H9 (cell line): ENCODE results near the gene GBE1. TPM values are rescaled to one million over a fixed set of nuclear protein-coding genes. Genes with fewer than 3 reads are reported as not detected.

Source experiments
- DNase-seq: peaks from one replicate; pipeline ENCODE4 v3.0.0-alpha.2; 2017
- H2AFZ ChIP-seq: one replicate; pipeline ENCODE4 v1.6.1; 2013; ENCODE audit warnings: mild to moderate bottlenecking, low read length, control low read depth, moderate library complexity
- H2AK5ac ChIP-seq: 2 replicates; pipeline ENCODE4 v1.6.1; 2013; ENCODE audit warnings: low read length, control low read depth, mixed read lengths; ENCODE audit not compliant: insufficient read length
- H2BK120ac ChIP-seq: one replicate; pipeline ENCODE4 v1.6.1; 2013; ENCODE audit warnings: low read depth, mild to moderate bottlenecking, low read length, control low read depth, inconsistent platforms; ENCODE audit not compliant: poor library complexity, severe bottlenecking
- H2BK12ac ChIP-seq: 2 replicates; pipeline ENCODE4 v1.6.1; 2013; ENCODE audit warnings: low read length, control low read depth, mixed read lengths, low read depth; ENCODE audit not compliant: insufficient read length
- H2BK15ac ChIP-seq: 2 replicates; pipeline ENCODE4 v1.6.1; 2013; ENCODE audit warnings: low read depth, low read length, control low read depth
- H2BK20ac ChIP-seq: one replicate; pipeline ENCODE4 v1.6.1; 2013; ENCODE audit warnings: low read depth, mild to moderate bottlenecking, low read length, control low read depth, inconsistent platforms; ENCODE audit not compliant: poor library complexity, severe bottlenecking
- H2BK5ac ChIP-seq: 2 replicates; pipeline ENCODE4 v1.6.1; 2013; ENCODE audit warnings: low read length, control low read depth, mixed read lengths; ENCODE audit not compliant: insufficient read length
- H3K14ac ChIP-seq: 2 replicates; pipeline ENCODE4 v1.6.1; 2013; ENCODE audit warnings: low read length, control low read depth; ENCODE audit not compliant: insufficient read depth
- H3K18ac ChIP-seq: 2 replicates; pipeline ENCODE4 v1.6.1; 2013; ENCODE audit warnings: low read depth, mild to moderate bottlenecking, mixed read lengths, low read length, control low read depth; ENCODE audit not compliant: insufficient read length
- H3K23ac ChIP-seq: 2 replicates; pipeline ENCODE4 v1.6.1; 2013; ENCODE audit warnings: low read length, control low read depth, mixed read lengths, low read depth; ENCODE audit not compliant: insufficient read length
- H3K23me2 ChIP-seq: 2 replicates; pipeline ENCODE4 v1.6.1; 2013; ENCODE audit warnings: low read depth, mild to moderate bottlenecking, mixed read lengths, low read length, control low read depth; ENCODE audit not compliant: insufficient read length, poor library complexity, severe bottlenecking
- H3K27ac ChIP-seq: 2 replicates; pipeline ENCODE4 v1.5.1; 2013; ENCODE audit warnings: low read length, control low read depth, mixed read lengths, low read depth; ENCODE audit not compliant: insufficient read length
- H3K27me3 ChIP-seq: 2 replicates; pipeline ENCODE4 v1.6.1; 2013; ENCODE audit warnings: low read length, control low read depth, inconsistent platforms; ENCODE audit not compliant: insufficient read depth
- H3K4ac ChIP-seq: 2 replicates; pipeline ENCODE4 v1.6.1; 2013; ENCODE audit warnings: low read depth, mild to moderate bottlenecking, control low read depth, inconsistent platforms, low read length, moderate library complexity
- H3K4me1 ChIP-seq: 2 replicates; pipeline ENCODE4 v1.6.1; 2013; ENCODE audit warnings: low read length, control low read depth, inconsistent platforms; ENCODE audit not compliant: insufficient read depth
- H3K4me2 ChIP-seq: 2 replicates; pipeline ENCODE4 v1.6.1; 2013; ENCODE audit warnings: low read length, control low read depth, mixed read lengths; ENCODE audit not compliant: insufficient read length, insufficient read depth
- H3K56ac ChIP-seq: 2 replicates; pipeline ENCODE4 v1.6.1; 2013; ENCODE audit warnings: low read depth, mild to moderate bottlenecking, mixed read lengths, low read length, control low read depth; ENCODE audit not compliant: insufficient read length
- H3K79me1 ChIP-seq: 2 replicates; pipeline ENCODE4 v1.6.1; 2013; ENCODE audit warnings: low read depth, mild to moderate bottlenecking, moderate library complexity, low read length, control low read depth, inconsistent platforms; ENCODE audit not compliant: insufficient read depth, poor library complexity, severe bottlenecking
- H3K79me2 ChIP-seq: 2 replicates; pipeline ENCODE4 v1.6.1; 2013; ENCODE audit warnings: low read length, control low read depth, inconsistent platforms; ENCODE audit not compliant: insufficient read depth
- H3K9ac ChIP-seq: 2 replicates; pipeline ENCODE4 v1.6.1; 2013; ENCODE audit warnings: low read length, control low read depth, mixed read lengths; ENCODE audit not compliant: insufficient read length; ENCODE audit errors: extremely low read depth
- H3K9me3 ChIP-seq: one replicate; pipeline ENCODE4 v1.6.1; 2013; ENCODE audit warnings: low read depth, low read length, inconsistent platforms; ENCODE audit not compliant: control insufficient read depth
- H3T11ph ChIP-seq: one replicate; pipeline ENCODE4 v1.6.1; 2013; ENCODE audit warnings: mild to moderate bottlenecking, low read length, control low read depth, inconsistent platforms
- H4K20me1 ChIP-seq: one replicate; pipeline ENCODE4 v1.6.1; 2013; ENCODE audit not compliant: control insufficient read depth, insufficient read length, insufficient read depth
- H4K5ac ChIP-seq: 2 replicates; pipeline ENCODE4 v1.6.1; 2013; ENCODE audit warnings: low read depth, mild to moderate bottlenecking, mixed read lengths, low read length, control low read depth; ENCODE audit not compliant: insufficient read length
- H4K8ac ChIP-seq: replicated peaks from 2 replicates; pipeline ENCODE4 v1.6.1; 2013; ENCODE audit warnings: low read length, control low read depth, mixed read lengths, low read depth; ENCODE audit not compliant: insufficient read length
- H4K91ac ChIP-seq: 2 replicates; pipeline ENCODE4 v1.6.1; 2013; ENCODE audit warnings: low read depth, mild to moderate bottlenecking, moderate library complexity, mixed read lengths, low read length, control low read depth; ENCODE audit not compliant: insufficient read length
- H3K27ac Mint-ChIP-seq, 3 experiments: 2 replicates in 2 of 3; 3 replicates in 1 of 3; pipeline ENCODE4 v1.8.0; 2020 to 2021; ENCODE audit warnings: mixed read lengths in 3 of 3, mild to moderate bottlenecking in 1 of 3, moderate library complexity in 1 of 3
- H3K27me3 Mint-ChIP-seq: 2 replicates; pipeline ENCODE4 v1.8.0; 2021; ENCODE audit warnings: low read depth, mild to moderate bottlenecking, moderate library complexity, mixed read lengths
- H3K36me3 Mint-ChIP-seq, 3 experiments: 2 replicates in 2 of 3; 3 replicates in 1 of 3; pipeline ENCODE4 v1.8.0; 2020 to 2021; ENCODE audit warnings: low read depth in 3 of 3, mixed read lengths in 3 of 3; ENCODE audit not compliant: insufficient read depth in 1 of 3
- H3K4me1 Mint-ChIP-seq, 2 experiments: 2 replicates each; pipeline ENCODE4 v1.8.0; 2020; ENCODE audit warnings: mixed read lengths in 2 of 2
- H3K4me3 Mint-ChIP-seq, 2 experiments: 2 replicates in 1 of 2; 3 replicates in 1 of 2; pipeline ENCODE4 v1.8.0; 2020 to 2021; ENCODE audit warnings: mild to moderate bottlenecking in 2 of 2, mixed read lengths in 2 of 2, moderate library complexity in 1 of 2
- H3K9me3 Mint-ChIP-seq, 2 experiments: 2 replicates in 1 of 2; 3 replicates in 1 of 2; pipeline ENCODE4 v1.8.0; 2020; ENCODE audit warnings: mild to moderate bottlenecking in 2 of 2, mixed read lengths in 2 of 2, moderate library complexity in 1 of 2
- CTCF ChIP-seq: fragments of 200-600 bp; sonication (generic); conservative IDR thresholded peaks from 3 replicates; pipeline ENCODE4 v1.8.0; 2021; ENCODE audit warnings: antibody characterized with exemption, mild to moderate bottlenecking
- WGBS: extraction: QIAGEN DNeasy Blood & Tissue Kit; methylation state at CpG from one replicate; pipeline ENCODE4 v1.1.7; 2013; ENCODE audit warnings: missing lambda C conversion rate, low lambda C conversion rate, mixed read lengths; ENCODE audit not compliant: insufficient read length; ENCODE audit errors: extremely low coverage; 5-methylcytosine and 5-hydroxymethylcytosine counted together
- total RNA-seq: library from RNA; stranded (reverse); gene quantifications from 2 replicates; pipeline ENCODE4 v1.2.1, GENCODE V29; 2021

GBE1 gene
- total RNA-seq, 1 experiment from 2014 or later, result 13.8 TPM

- Histone ChIP-seq H3K27me3 (no peaks in the 10 kb centered on the region), H3K14ac (no peak overlapping the region), H2BK20ac (no peak overlapping the region), H4K8ac (no peak overlapping the region), H2BK5ac (no peak overlapping the region), H2AFZ (no peak overlapping the region), H2BK12ac (no peak overlapping the region), H3K23me2 (no peaks in the 10 kb centered on the region), H4K20me1 (no peaks in the 10 kb centered on the region), H2BK15ac (no peak overlapping the region), H2AK5ac (no peak overlapping the region), H3K18ac (no peak overlapping the region), H3K27ac (no peak overlapping the region), H3T11ph (no peak overlapping the region), H3K79me1 (no peaks in the 10 kb centered on the region), H3K4me2 (no peak overlapping the region), H4K5ac (no peak overlapping the region), H3K9ac (no peak overlapping the region), H2BK120ac (no peak overlapping the region), H3K79me2 (no peaks in the 10 kb centered on the region), H3K56ac (no peak overlapping the region), H3K4me1 (no peaks in the 10 kb centered on the region), H3K23ac (no peak overlapping the region), H4K91ac (no peak overlapping the region), H3K4ac (no peak overlapping the region), H3K9me3 (no peaks in the 10 kb centered on the region)
- H3K27me3 Mint-ChIP-seq, result no peaks in the 10 kb centered on the region; the same call in 1 of the 2 replicates
- H3K27ac Mint-ChIP-seq, result no peak overlapping the region
- H3K9me3 Mint-ChIP-seq, result peaks cover 24 to 27% of the 10 kb centered on the region in 2 experiments
- DNase-seq, result no peak
- no peak for TF ChIP-seq CTCF
- H3K4me3 Mint-ChIP-seq, result no peak overlapping the region
- no CpG with 5 or more reads among the region's 4 CpGs for WGBS
- H3K36me3 Mint-ChIP-seq, result peaks cover 8 to 26% (median 20%) of the 10 kb centered on the region in 3 experiments
- no peaks in the 10 kb centered on the region for H3K4me1 Mint-ChIP-seq
Measured at GRCh38 chr3:81778678-81779182, 17.3 kb upstream of the GBE1 start.
